ENCODE measurements around the gene NRF1. TPM values are rescaled to one million over a fixed set of nuclear protein-coding genes. Genes with fewer than 3 reads are reported as not detected.

NRF1 gene
- total and polyA plus RNA-seq, 8 donors, result 11.4 to 26.8 (median 22.6) TPM

DNA sequence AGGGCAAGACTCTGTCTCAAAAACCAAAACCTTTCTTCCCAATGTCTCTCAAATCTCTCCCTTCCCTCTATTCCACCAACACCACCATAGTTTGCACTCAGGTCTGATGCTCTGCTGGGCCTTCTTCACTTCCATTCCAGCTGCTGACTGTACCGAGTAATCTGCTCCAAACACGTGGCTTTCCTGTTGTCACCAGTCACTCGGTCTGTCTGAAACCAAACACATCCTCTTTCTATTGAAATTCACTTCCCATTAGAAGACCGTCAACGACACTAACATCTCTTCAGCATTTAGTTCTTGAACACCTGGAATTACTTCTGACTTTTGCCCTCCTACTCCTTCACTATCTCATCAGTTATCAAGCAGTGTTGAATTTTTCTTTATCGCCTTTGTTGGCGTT is 4.7 kb upstream of the NRF1 start:
- ATAC-seq (peak; percentile 15), DNase-seq (peak in 2 of 4 donors; percentile 10 to 42)
- H3K36me3 ChIP-seq, result peaks cover 0 to 6% of the 10 kb centered on the region in 2 donors
- H3K27me3 ChIP-seq, result no peaks in the 10 kb centered on the region
- TF ChIP-seq, protein P1, sequence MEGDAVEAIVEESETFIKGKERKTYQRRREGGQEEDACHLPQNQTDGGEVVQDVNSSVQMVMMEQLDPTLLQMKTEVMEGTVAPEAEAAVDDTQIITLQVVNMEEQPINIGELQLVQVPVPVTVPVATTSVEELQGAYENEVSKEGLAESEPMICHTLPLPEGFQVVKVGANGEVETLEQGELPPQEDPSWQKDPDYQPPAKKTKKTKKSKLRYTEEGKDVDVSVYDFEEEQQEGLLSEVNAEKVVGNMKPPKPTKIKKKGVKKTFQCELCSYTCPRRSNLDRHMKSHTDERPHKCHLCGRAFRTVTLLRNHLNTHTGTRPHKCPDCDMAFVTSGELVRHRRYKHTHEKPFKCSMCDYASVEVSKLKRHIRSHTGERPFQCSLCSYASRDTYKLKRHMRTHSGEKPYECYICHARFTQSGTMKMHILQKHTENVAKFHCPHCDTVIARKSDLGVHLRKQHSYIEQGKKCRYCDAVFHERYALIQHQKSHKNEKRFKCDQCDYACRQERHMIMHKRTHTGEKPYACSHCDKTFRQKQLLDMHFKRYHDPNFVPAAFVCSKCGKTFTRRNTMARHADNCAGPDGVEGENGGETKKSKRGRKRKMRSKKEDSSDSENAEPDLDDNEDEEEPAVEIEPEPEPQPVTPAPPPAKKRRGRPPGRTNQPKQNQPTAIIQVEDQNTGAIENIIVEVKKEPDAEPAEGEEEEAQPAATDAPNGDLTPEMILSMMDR (IDR thresholded peaks at IDR 0.05), result no peak
- no peaks in the 10 kb centered on the region for H3K9me3 ChIP-seq
- H3K4me1 ChIP-seq, result peaks cover 0 to 34% of the 10 kb centered on the region in 2 donors
- intact Hi-C loops (cut with DNase I), result no loop called here
- H3K4me3 ChIP-seq, result no peak overlapping the region
- H3K27ac ChIP-seq, result peak overlapping the region in 1 of 2 donors; percentile 24

DNA sequence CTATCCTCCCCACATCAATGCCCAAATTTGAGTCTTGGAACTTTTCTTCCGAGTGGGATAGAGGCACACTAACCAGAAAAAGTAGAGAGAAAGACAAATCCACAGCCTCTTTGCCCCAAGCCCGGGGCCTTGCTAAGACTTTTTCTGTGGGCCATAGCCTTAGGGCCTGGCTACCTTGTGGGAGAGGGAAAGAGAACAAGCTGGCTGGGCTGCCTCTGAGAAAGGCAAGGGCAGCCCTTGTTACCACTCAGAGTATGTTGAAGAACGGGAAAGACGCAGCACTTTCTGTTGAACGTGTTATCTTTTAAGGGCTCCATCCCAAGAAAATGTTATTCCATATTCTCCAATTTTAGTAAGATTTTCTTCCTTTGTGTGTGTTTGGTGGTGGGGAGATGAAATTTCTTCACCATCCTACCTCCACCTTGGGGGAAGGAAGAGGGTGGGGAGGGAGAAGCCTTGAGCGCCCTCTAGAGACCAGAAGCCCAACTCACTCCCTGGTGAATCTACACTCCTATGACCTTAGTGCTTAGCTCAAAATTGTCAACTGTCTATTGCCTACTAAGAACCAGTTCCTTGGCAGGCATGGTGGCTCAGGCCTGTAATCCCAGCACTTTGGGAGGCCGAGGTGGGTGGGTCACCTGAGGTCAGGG is 3.9 kb upstream of the NRF1 start:
- intact Hi-C loops (cut with DNase I), result no loop called here
- Histone ChIP-seq H3K4me1 (peaks cover 0 to 36% of the 10 kb centered on the region in 2 donors), H3K27me3 (no peaks in the 10 kb centered on the region), H3K36me3 (peaks cover 0 to 6% of the 10 kb centered on the region in 2 donors), H3K9me3 (no peaks in the 10 kb centered on the region), H3K27ac (peak overlapping the region in 1 of 2 donors; percentile 24), H3K4me3 (no peak overlapping the region)
- TF ChIP-seq, protein P1 (IDR thresholded peaks at IDR 0.05), result peak in 1 of 2 donors; percentile 22
- no peak for ATAC-seq
- DNase-seq, result peak in 1 of 4 donors; percentile 13

GRCh38 chr7:129609666-129610065 is 1.9 kb upstream of the NRF1 start:
- no peak overlapping the region for H3K27ac ChIP-seq
- ATAC-seq (no peak), DNase-seq (no peak)
- TF ChIP-seq, protein P1 (IDR thresholded peaks at IDR 0.05), result no peak
- H3K9me3 ChIP-seq, result no peaks in the 10 kb centered on the region
- intact Hi-C loops (cut with DNase I), result no loop called here
- H3K4me1 ChIP-seq, result peaks cover 8 to 56% of the 10 kb centered on the region in 2 donors
- no peak overlapping the region for H3K4me3 ChIP-seq
- peaks cover 0 to 6% of the 10 kb centered on the region in 2 donors for H3K36me3 ChIP-seq
- H3K27me3 ChIP-seq, result no peaks in the 10 kb centered on the region

DNA sequence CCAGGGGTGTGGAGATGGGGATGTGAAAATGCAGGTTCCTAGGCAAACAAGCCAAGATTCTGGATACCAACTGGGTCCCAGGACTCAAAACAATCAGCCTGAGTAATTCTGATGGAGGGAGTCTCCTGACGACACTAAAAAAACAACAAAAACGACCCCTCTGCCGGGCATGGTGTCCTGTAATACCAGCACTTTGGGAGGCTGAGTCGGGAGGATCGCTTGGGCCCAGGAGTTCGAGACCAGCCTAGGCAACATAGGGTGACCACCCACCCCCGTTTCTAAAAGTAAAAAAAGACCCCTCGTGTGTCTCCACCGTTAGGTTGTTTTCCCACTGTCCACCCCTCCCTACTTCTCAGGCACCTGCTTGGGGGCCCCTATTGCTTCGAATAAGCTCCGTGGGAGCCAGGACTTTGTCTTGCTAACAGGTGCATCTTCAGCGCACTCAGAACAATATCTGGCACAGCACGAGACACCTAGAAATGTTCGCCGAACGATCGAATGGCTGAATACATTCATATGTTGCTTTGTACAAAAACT is 743 bp upstream of the NRF1 start:
- H3K4me3 ChIP-seq, result peak overlapping the region; percentile 75 to 82
- peak overlapping the region; percentile 92 to 94 for H3K27ac ChIP-seq
- intact Hi-C loops (cut with DNase I), result no loop called here
- TF ChIP-seq, protein P1 (IDR thresholded peaks at IDR 0.05), result no peak
- H3K27me3 ChIP-seq, result no peaks in the 10 kb centered on the region
- H3K36me3 ChIP-seq, result peaks cover 0 to 6% of the 10 kb centered on the region in 2 donors
- no peaks in the 10 kb centered on the region for H3K9me3 ChIP-seq
- peaks cover 14 to 67% of the 10 kb centered on the region in 2 donors for H3K4me1 ChIP-seq
- DNase-seq, result peak in 1 of 4 donors; percentile 4
- no peak for ATAC-seq
